ENCODE data around the gene ATP8A2.

Gene ATP8A2

GRCh38 chr13:25840261-25840660 is 468.5 kb downstream of the ATP8A2 start:
- no peak overlapping the region for H3K4me3 ChIP-seq (ENCODE audit: low read length)
- H3K27ac ChIP-seq (ENCODE audit: low read length): no peak overlapping the region
- H3K9me3 ChIP-seq (replicated peaks; ENCODE audit: insufficient read depth, low read length): no peaks in the 10 kb centered on the region
- H3K4me1 ChIP-seq (ENCODE audit: low read length): no peaks in the 10 kb centered on the region
- H3K9me2 ChIP-seq (replicated peaks; ENCODE audit: insufficient read depth, low read length): no peaks in the 10 kb centered on the region
- no peak overlapping the region for H2AFZ ChIP-seq (ENCODE audit: low read length)
- TF ChIP-seq EZH2 (optimal IDR thresholded peaks at IDR 0.05; ENCODE audit: low read depth, low read length) (no peak), EZH2phosphoT487 (IDR thresholded peaks at IDR 0.05; ENCODE audit: low read length) (no peak), CTCF (IDR thresholded peaks at IDR 0.05; ENCODE audit: low read length) (no peak)
- H3K79me2 ChIP-seq (ENCODE audit: low read length): no peaks in the 10 kb centered on the region
- DNase-seq: no peak
- H3K27me3 ChIP-seq (replicated peaks; ENCODE audit: insufficient read depth, low read length): no peaks in the 10 kb centered on the region
- H3K9ac ChIP-seq (ENCODE audit: low read length): no peak overlapping the region
- no peaks in the 10 kb centered on the region for H4K20me1 ChIP-seq (ENCODE audit: insufficient read depth, low read length)
- no peaks in the 10 kb centered on the region for H3K36me3 ChIP-seq (replicated peaks; ENCODE audit: insufficient read depth, low read length)
- H3K4me2 ChIP-seq (ENCODE audit: low read depth, low read length): no peak overlapping the region
- H3F3A ChIP-seq (ENCODE audit: insufficient read depth, low read length): no peaks in the 10 kb centered on the region

- no peaks in the 10 kb centered on the region for H3K79me2 ChIP-seq (ENCODE audit: low read length)
- no peaks in the 10 kb centered on the region for H4K20me1 ChIP-seq (ENCODE audit: insufficient read depth, low read length)
- no peaks in the 10 kb centered on the region for H3K9me2 ChIP-seq (replicated peaks; ENCODE audit: insufficient read depth, low read length)
- DNase-seq: no peak
- no peak overlapping the region for H2AFZ ChIP-seq (ENCODE audit: low read length)
- no peak overlapping the region for H3K4me2 ChIP-seq (ENCODE audit: low read depth, low read length)
- no peaks in the 10 kb centered on the region for H3K9me3 ChIP-seq (replicated peaks; ENCODE audit: insufficient read depth, low read length)
- no peaks in the 10 kb centered on the region for H3F3A ChIP-seq (ENCODE audit: insufficient read depth, low read length)
- no peak overlapping the region for H3K27ac ChIP-seq (ENCODE audit: low read length)
- H3K4me3 ChIP-seq (ENCODE audit: low read length): no peak overlapping the region
- H3K36me3 ChIP-seq (replicated peaks; ENCODE audit: insufficient read depth, low read length): no peaks in the 10 kb centered on the region
- H3K9ac ChIP-seq (ENCODE audit: low read length): no peak overlapping the region
- TF ChIP-seq EZH2phosphoT487 (IDR thresholded peaks at IDR 0.05; ENCODE audit: low read length) (no peak), CTCF (IDR thresholded peaks at IDR 0.05; ENCODE audit: low read length) (no peak), EZH2 (optimal IDR thresholded peaks at IDR 0.05; ENCODE audit: low read depth, low read length) (no peak)
- no peaks in the 10 kb centered on the region for H3K4me1 ChIP-seq (ENCODE audit: low read length)
- no peaks in the 10 kb centered on the region for H3K27me3 ChIP-seq (replicated peaks; ENCODE audit: insufficient read depth, low read length)
Measured at GRCh38 chr13:25840931-25841330, 469.2 kb downstream of the ATP8A2 start.

- H3F3A ChIP-seq (ENCODE audit: insufficient read depth, low read length): peaks cover 14% of the 10 kb centered on the region
- H3K4me2 ChIP-seq (ENCODE audit: low read depth, low read length): no peak overlapping the region
- no peaks in the 10 kb centered on the region for H3K27me3 ChIP-seq (replicated peaks; ENCODE audit: insufficient read depth, low read length)
- H3K79me2 ChIP-seq (ENCODE audit: low read length): no peaks in the 10 kb centered on the region
- no peak for DNase-seq
- H3K9ac ChIP-seq (ENCODE audit: low read length): no peak overlapping the region
- H2AFZ ChIP-seq (ENCODE audit: low read length): no peak overlapping the region
- TF ChIP-seq EZH2phosphoT487 (IDR thresholded peaks at IDR 0.05; ENCODE audit: low read length) (no peak), CTCF (IDR thresholded peaks at IDR 0.05; ENCODE audit: low read length) (no peak), EZH2 (optimal IDR thresholded peaks at IDR 0.05; ENCODE audit: low read depth, low read length) (no peak)
- no peaks in the 10 kb centered on the region for H3K9me3 ChIP-seq (replicated peaks; ENCODE audit: insufficient read depth, low read length)
- no peak overlapping the region for H3K4me3 ChIP-seq (ENCODE audit: low read length)
- no peaks in the 10 kb centered on the region for H3K9me2 ChIP-seq (replicated peaks; ENCODE audit: insufficient read depth, low read length)
- no peak overlapping the region for H3K27ac ChIP-seq (ENCODE audit: low read length)
- no peaks in the 10 kb centered on the region for H3K36me3 ChIP-seq (replicated peaks; ENCODE audit: insufficient read depth, low read length)
- H4K20me1 ChIP-seq (ENCODE audit: insufficient read depth, low read length): no peaks in the 10 kb centered on the region
- H3K4me1 ChIP-seq (ENCODE audit: low read length): peaks cover 25% of the 10 kb centered on the region
Measured at GRCh38 chr13:25843692-25844091, 471.9 kb downstream of the ATP8A2 start.

All from MM.1S (cell line).